Keratinocyte (primary cell): ENCODE data around the gene MOB2.

Experiments
- CTCF ChIP-seq, 3 experiments: IDR thresholded peaks in 1 of 3; conservative IDR thresholded peaks in 1 of 3; optimal IDR thresholded peaks in 1 of 3; 2 replicates in 2 of 3; 3 replicates in 1 of 3; pipeline versions ENCODE3 to v1.5.1; 2011; ENCODE audit warnings: low read length in 3 of 3, mild to moderate bottlenecking in 3 of 3, moderate library complexity in 2 of 3, control low read depth in 1 of 3, inconsistent platforms in 1 of 3; ENCODE audit not compliant: insufficient read depth in 2 of 3; ENCODE audit errors: extremely low read depth in 1 of 3
- EZH2 ChIP-seq: IDR thresholded peaks from one replicate; pipeline ENCODE4 v1.6.1; 2012; ENCODE audit warnings: inconsistent platforms, mild to moderate bottlenecking, low read length, moderate library complexity

- TF ChIP-seq CTCF (optimal IDR thresholded peaks at IDR 0.05 in 1 of 3, IDR thresholded peaks at IDR 0.05 in 1 of 3, conservative IDR thresholded peaks at IDR 0.05 in 1 of 3; ENCODE audit: extremely low read depth in 1 of 3, insufficient read depth in 2 of 3, low read length in 3 of 3) = no peak
- TF ChIP-seq EZH2 = no peak
Observed at GRCh38 chr11:1422981-1423380, 63.6 kb downstream of the MOB2 start.
